GM19324 (cell line): ENCODE measurements around the gene SGK1.

Experiments
- ATAC-seq: cut with Tn5 transposase; IDR thresholded peaks from one replicate; pipeline ENCODE4 v1.9.1; 2021; ENCODE audit warnings: mild to moderate bottlenecking, moderate library complexity; ENCODE audit not compliant: unreplicated experiment, low FRiP score

SGK1 gene

DNA sequence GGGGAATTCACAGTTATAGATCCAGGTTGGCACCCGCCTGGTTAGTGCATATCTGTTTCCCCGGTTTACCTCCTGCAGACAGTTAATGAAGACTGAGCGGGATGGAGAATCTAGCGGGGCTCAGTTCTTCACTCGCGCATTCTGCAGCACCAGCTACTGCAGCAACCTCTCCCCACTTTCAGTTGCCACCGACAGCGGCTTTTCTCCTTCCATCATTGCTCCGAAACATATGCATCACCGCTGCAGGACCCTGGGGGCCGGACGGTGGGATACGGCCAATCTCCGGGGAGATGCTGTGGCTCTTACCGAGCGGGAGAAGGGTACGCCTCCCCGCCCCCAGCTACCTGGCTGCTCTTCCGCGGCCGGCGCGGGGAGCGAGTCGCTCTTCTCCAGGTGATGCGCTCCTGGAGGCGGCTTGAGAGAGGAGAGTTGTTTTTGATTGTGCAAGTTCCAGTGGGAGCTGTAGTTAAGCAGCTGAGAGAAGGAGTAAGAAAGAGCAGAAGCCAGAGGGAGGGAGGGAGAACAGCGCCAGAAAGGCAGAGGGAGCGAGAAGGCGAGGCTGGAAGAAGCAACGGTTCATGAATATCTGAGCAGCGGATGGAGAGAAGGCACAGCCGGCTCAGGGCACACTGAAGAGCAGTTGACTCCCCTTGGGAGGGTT, at the start of gene SGK1:
SGK1 (minus strand) TSS at position 642 of the 661 bp plus-strand sequence. CDS start 652 bp downstream, outside the sequence.
- no peak for ATAC-seq

DNA sequence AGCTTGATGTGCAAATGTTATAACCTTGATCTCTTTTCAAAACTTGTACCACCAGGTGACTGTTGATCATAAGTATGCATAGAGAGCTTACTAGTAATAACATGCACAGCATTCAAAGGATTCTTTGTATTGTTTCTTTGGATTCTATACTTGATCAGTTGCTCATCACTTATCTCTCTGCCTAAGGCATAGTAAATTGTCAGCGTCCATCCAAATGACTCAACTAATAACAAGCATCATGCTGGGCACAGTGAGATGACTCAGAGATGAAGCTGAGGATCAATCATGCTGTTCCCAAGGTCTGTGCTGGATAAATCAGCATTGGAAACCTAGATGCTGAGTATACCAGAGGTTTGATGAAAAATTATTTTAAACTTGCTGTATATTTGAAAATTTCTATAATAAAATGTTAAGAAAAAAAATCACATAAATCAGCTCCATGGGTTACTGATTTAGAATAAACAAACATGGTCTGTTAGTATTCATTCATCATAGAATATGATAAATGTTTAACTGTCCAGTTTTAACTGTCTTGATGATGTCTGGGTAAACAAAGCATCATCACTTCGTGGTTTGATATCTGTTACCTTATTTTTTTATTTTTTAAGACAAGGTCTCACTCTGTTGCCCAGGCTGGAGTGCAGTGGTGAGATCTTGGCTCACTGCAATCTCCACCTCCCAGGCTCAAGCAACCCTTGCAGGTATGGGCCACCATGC, 45.6 kb upstream of the SGK1 start:
- ATAC-seq = no peak

DNA sequence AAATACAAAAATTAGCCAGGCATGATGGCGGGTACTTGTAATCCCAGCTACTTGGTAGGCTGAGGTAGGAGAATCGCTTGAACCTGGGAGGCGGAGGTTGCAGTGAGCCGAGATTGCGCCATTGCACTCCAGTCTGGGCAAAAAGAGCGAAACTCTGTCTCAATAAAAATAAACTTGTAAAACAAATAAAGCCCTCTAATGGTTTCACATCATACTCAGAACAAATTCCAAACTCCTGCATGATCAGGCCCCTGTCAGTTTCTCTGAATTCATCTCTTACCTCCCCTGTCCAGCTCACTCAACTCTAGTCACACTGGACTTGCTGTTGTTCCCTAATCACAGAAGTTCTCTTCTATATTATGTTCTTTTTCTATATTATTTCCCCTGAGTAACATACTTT, 43.1 kb upstream of the SGK1 start:
- no peak for ATAC-seq

DNA sequence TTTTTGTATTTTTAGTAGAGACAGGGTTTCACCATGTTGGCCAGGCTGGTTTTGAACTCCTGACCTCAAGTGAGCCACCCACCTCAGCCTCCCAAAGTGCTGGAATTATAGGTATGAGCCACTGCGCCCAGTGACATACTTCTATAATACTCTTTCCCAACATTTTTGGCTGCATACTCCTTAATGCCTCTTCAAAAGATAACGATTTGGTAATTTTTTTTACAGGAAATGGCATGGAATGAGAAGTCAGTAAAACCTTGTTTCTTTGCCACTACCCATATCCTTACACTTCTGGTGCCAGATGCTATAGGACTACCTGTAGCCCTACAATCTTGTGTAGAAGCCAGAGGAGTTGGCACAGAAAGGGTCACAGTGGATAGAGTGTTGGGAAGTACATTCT, 41.4 kb upstream of the SGK1 start:
- ATAC-seq = no peak

DNA sequence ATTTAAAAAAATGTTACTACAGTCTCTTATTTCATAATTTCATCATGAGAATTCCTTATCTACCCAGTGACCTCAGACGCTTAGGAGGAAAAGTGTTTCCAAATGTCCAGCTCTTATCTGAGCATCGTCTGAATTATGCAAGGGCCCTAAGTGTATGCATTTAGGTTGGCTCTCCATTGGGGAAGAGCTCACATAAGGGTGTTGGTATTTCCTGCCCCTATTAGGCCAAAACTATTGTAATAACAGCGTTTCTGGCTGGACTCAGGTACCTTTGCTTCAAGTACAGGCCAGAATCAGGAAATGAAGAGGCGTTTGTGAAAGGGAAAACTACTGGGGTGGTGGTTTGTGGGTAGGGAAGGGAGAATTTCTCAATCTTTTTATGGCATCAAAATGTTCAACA, 40.4 kb upstream of the SGK1 start:
- no peak for ATAC-seq

DNA sequence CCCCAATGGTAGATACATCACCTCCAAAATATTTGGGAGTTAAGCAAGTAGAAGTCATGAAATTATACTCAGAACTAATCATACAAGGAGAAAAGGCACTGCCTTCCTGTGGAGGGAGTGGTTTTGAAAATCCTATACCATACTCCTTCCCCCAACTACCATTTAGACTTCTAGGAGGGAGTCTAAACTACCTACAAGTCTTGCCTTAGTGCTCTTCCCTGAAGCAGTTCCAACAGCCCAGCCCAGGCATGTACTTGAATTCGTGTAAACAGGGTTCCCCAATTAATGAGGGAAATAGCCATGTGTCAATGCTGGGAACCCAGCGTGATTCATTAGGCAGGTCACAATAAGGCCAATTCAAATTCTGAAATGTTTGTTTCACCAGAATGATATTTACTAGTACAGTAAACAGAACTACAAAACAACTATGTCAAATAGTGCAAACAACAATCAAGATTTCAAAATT, 39.1 kb upstream of the SGK1 start:
- no peak for ATAC-seq

DNA sequence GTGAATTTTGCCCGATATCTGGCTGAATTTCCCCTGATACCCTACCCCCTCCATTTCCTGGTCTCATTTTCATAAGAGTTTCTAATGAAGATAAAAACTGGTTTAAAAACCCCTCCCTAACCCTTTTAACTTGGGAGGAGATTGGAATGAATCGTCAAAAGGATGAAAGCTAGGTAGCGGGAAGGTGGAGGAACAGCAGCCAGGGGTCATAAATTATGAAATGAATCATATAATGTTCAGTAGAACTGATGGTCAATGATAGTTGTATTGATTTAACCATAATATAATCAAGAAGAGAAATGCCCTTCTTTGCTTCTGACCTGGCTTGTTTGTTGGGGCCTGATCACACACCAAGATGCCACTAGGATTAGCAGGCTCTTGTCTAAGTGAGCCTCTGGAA, 38.5 kb upstream of the SGK1 start:
- no peak for ATAC-seq

DNA sequence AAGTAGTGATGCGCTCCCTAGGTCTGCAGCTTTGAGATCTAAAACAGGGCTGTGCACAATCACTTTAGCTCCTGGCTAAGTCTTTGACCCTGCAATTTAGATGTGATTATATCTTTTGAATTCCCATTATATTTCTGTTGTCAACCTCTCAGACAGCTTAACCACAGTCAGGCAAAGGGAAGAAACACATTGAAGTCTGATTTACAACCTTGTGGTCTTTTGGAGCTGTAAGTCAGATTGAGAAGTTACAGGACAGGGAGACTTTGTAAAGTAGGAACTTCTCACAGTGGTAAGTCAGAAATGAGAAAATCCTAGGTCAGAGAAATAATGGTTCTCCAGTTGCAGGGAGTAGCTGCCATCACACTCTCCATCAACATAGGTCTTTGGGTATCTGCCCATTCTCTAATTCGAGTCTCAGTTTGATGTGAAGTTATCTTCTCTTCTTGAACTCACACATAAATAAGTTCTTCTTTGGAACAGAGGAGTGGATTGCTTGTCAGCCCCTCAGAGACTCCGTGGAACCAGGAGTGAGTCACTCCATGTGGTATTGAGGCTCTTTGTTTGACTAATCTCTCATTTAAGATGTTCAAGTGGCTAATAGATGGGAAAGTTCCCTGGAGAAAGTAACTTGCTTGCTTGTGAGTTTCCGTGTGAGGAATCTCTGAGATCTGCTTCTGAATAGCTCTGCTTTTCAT, 35.0 kb upstream of the SGK1 start:
- no peak for ATAC-seq

DNA sequence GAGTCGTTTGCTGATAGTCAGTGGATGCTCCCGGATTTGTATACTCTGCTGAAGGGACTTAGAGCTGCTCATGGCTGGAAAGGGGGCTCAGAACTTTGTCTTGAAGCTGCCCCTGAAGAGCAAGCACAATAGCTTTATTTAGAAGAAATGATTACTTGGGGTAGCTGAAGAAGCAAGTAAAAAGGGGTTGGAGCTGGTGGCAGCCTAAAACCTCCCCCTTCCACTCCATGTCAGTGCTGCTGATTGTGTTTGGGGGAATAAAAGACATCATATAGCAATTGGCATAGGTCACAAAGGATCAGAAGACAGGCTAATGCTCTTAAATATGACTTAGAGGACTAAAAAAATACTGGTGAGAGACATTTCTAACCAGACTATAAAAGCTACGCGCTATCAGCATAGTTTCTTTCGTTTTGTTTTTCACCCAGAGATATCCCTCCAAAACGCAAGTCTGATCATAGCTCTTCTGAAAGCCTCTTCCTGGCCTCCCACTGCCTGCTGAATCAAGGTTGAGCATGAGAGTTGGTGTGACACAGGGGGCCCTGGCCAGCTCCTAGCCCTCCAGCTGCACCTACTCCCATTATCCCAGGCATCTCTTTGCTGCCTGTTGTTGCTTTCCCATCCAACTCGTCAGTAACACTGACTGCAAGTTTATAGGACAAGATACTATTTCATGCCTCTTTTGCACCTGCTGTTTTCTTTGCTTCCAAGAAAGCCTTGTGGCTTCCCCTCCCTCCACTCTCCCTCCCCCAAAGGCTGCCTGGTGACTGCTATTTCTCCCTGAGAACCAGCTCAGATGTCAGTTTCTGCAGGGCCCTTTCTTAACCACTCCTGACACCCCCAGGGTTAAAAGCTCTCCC, 33.9 kb upstream of the SGK1 start:
- no peak for ATAC-seq

DNA sequence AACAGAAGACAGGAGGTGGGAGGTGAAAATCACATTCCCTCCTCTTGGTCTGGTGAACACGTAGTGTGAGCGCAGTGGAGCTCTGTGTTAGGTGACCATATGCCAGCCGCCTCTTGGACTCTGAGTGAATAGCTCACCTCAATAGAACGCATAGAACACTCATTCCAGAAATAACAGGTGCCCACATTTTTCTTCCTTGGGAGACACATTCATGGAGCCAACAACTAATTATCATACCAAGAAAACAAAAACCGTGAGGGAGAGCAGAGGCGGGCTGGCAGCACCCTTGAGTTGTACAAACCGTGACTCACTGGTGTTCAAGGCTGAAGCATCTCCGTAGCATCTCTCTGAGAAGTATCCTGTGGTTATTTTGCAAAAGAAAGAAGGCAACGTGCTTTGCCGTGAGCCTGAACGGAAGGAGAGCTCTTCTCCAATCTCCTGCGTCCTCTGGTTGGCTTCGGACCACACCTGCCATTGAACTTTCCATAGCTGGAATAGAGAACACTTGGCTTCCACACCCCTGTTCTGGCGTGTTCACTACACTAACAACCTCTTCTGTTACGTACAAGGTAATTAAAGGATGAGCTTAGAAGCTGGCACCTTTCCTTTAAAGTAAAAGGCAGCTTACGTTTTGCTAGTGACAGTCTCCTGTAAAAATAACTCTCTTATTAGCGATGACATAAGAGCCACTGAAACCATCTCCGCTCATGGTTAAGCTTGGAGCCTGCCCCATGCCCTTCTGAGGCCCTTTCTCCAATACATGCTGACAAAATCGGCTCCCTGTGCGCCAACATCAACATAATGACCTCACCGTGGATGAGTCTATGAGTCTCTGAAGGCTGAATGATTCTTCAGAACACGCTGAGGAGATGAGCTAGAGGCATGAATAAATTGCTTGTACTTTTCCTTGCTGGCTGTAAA, 30.2 kb upstream of the SGK1 start:
- no peak for ATAC-seq

DNA sequence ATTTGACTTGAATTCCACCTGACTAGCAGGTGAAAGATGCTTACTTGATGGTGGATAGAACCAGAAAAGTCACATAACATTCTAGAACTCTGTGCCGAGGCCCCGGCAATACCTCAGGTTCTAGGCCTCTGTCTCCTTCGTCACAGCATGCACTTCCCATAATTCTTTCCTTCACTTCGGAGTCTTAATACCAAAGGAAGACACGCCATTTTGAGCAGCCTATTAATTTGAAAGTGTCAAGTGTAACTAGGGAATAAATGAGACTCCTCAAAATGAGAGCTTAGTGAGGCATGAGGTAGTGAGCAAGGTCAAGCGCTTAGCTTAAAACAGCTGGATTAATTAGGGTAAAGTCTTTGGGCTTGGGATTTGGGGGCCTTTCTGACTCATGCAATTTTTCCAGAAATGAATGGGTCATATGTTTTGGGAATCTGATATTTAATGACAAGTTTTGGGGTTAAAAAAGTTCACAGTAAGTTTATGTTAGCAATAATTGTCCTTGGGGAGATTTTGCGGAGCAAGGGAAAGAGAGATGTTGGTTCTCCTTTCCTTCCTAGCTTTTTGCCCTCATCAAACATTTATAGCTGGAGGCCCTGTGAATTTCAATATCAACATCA, 29.1 kb upstream of the SGK1 start:
- no peak for ATAC-seq

DNA sequence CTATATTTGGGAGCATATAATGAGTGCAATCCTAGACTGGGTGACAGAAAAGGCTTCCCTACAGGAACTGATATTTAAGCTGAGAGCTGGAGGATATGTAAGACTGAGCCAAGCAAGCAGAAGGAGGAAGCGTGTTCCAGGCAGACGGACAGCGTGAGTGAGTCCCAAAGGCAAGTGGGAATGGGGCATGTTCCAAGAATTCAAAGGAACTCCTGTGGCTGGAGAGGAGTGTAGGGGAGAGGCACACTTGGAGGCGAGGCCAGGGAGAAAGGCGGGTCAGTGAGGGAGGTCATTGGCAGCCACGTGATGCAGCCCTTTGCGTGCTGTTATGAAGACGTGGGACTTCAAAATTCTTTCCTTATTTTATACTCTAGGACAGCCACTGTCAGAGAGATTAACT, 27.9 kb upstream of the SGK1 start:
- no peak for ATAC-seq

DNA sequence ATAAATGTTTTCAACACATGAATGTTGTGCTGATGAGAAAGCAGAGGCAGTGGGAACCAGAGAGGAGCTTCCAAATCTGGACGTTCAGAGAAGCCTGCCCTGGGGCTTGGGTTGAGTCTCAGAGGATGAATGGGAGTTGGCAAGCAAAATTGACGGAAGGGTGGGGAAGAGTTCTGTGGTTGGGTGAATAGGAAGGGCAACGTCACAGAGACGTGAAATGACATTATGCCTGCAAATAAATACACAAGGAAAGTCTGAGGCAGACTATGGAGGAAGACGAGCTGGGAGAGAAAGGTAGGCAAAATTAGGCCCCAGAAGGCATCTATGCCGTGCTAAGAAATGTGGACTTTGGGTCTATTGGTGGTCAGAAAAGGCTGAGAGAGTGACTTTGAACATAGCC, 25.2 kb upstream of the SGK1 start:
- ATAC-seq = no peak

DNA sequence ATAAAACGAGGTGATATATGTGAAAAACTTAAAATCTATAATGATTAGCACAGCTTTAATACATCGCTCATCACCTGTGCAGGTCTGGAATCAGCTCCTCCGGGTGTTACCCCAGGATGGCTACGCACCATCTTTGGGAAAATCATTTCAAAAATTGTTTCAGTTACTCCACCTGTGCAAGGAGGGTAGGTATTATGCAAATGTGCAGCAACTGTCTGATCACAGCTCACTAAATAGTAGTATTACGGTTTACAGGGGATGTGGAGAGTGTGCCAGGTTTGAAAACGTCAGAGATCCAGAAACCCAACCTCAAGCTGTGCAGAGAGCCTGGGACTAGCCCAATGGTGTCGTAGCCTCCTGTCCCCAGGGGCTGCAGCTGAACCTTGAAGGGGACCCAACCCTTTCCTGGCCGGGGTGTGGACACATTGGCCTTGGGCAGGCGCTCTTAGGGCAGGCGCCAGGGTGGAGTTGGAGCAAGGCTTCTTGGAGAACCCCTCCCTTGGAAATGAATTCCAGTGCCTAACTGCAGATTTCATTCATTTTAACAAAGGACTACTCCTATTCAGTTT, 24.2 kb upstream of the SGK1 start:
- ATAC-seq = no peak

DNA sequence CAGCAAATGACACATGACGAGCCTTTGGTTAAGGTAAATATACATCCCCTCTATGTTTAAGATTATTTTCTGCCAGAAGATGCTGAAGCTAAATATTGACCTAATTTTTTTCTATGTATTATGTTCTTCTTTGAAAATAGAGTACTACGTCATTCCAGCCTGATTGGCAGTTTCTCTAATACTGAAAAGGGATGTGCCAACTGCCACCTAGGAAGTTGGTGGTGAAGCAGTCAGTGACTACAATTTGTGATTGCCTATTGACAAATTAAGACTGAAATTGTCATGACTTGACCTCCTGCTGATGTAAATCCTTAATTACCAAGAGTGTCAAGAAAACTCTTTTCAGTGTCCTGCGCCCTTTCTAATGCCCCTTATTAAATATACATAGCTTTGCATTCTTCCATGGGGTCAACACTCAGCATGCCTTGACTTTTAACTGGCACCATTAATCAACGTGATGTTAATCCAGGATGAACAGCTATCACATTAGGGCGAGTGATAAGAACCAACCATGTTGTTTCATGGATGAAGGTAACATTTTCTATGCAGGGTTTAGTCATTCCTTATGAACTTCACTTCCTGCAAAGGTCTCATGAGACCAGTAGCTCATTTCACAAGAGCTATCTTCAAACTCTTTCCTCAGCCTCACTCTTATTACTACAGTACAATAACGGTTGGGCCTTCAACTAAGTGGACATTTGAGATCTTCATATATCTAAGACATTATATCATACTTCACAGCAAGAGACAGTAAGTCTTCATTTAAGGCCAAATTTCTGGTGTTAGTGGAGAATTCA, 22.5 kb upstream of the SGK1 start:
- ATAC-seq = no peak

DNA sequence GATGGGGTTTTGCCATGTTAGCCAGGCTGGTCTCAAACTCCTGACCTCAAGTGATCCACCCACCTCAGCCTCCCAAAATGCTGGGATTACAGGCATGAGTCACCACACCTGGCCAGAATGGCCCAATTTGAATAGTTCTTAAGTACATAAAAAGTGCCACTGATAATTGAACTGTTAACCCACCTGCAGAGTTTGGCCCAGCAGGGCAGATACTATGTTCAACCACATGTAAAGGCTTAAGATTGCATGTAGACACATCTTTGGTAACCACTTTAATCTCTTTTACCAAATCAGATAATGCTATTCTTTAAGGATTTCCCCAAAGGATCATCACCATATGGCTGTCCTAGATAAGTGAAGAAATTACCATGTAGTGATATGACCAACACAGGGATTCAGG, 21.3 kb upstream of the SGK1 start:
- ATAC-seq = no peak

DNA sequence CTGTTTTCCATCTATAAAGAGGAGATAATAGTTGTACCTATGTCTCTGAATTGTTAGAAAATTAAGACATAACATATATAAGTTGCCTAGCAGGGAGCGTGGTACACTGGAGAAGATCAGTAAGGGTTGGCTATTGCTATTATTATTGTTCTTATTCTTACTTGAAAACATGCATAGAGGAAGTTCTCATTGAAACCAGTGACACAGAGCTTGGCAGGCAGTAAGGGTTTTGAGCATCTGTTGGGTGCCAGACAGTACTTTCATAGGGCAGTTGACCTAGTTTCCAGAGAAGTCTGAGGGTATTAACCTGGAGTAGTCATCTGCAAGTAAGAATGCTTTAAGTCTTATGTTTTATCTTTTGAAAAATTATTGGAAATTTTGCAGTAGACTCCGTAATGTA, 13.3 kb upstream of the SGK1 start:
- ATAC-seq = no peak

DNA sequence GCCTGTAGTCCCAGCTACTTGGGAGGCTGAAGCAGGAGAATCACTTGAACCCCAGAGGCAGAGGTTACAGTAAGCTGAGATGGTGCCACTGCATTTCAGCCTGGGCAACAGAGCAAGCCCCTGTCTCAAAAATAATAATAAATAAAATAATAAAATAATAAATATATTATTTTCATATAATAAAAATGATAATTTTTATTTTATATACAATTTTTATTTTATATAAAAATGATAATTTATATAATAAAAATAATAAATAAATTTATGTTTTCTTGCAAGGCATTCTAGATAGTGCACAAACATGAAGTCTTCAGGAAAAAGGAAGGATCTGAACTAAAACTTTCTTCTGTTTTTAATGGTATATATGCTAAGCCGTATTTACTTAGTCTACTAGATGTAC, 12.6 kb upstream of the SGK1 start:
- no peak for ATAC-seq
